ENCODE data around the gene KBTBD8.

- no peak for TF ChIP-seq CTCF (conservative IDR thresholded peaks at IDR 0.05; ENCODE audit: low read depth, low read length)
- TF ChIP-seq EZH2 (IDR thresholded peaks at IDR 0.05; ENCODE audit: borderline replicate concordance, low read depth, low read length, poor library complexity, severe bottlenecking): no peak
Observed at GRCh38 chr3:66948838-66949237, 49.3 kb upstream of the KBTBD8 start.
